ENCODE data around the gene LILRA1. TPM values are rescaled to one million over a fixed set of nuclear protein-coding genes. Genes with fewer than 3 reads are reported as not detected.

The LILRA1 gene
- total RNA-seq, 1 donor from 2014 or later: 0.60 TPM

Other genes starting within 250 kb of the LILRA1 start
- 3.1 TPM for gene LAIR1, start 228.7 kb upstream of the LILRA1 start, total RNA-seq
- 0.33 TPM for gene TTYH1, start 178.2 kb upstream of the LILRA1 start, total RNA-seq
- gene LENG8, start 144.4 kb upstream of the LILRA1 start, total RNA-seq: 57.8 TPM
- 2.2 TPM for gene LENG9, start 129.9 kb upstream of the LILRA1 start, total RNA-seq
- gene CDC42EP5, start 120.3 kb upstream of the LILRA1 start, total RNA-seq: 2.4 TPM
- not detected for gene LAIR2, start 90.8 kb upstream of the LILRA1 start, total RNA-seq
- gene LILRA2, start 19.8 kb upstream of the LILRA1 start, total RNA-seq: 1.6 TPM
- 2.6 TPM for gene LILRB1, start 36.9 kb downstream of the LILRA1 start, total RNA-seq
- gene LILRB4, start 69.4 kb downstream of the LILRA1 start, total RNA-seq: 1.9 TPM
- gene KIR3DL3, start 130.8 kb downstream of the LILRA1 start, total RNA-seq: not detected
- not detected for gene KIR2DL3, start 144.9 kb downstream of the LILRA1 start, total RNA-seq
- gene KIR2DL1, start 176.2 kb downstream of the LILRA1 start, total RNA-seq: not detected
- gene KIR2DL4, start 210.0 kb downstream of the LILRA1 start, total RNA-seq: not detected
- gene KIR3DL1, start 222.8 kb downstream of the LILRA1 start, total RNA-seq: not detected
- gene KIR2DS4, start 239.0 kb downstream of the LILRA1 start, total RNA-seq: not detected